T-helper 17 cell (primary cell): ENCODE measurements around the gene ADAMTS19. TPM values are rescaled to one million over a fixed set of nuclear protein-coding genes. Genes with fewer than 3 reads are reported as not detected.
"Not testable (repeated sequence)": the region's sequence is repeated elsewhere in the genome, so short reads cannot be mapped to it uniquely, and the experiment has no call there.

Experiments
- ATAC-seq: fragments of 150-1000 bp; cut with Tn5 transposase; 2 replicates; pipeline ENCODE4 v1.10.0; 2021; ENCODE audit warnings: mild to moderate bottlenecking, moderate library complexity
- DNase-seq, 3 donors: peaks; one replicate each; pipeline versions ENCODE4 v3.0.0 to v3.0.0-alpha.2; 2020 to 2021
- H3K9me3 ChIP-seq: one replicate; pipeline ENCODE4 v1.7.0; 2013; ENCODE audit warnings: low read length, mild to moderate bottlenecking; ENCODE audit not compliant: control insufficient read depth, poor library complexity, severe bottlenecking
- H3K27ac Mint-ChIP-seq: one replicate; pipeline ENCODE4 v1.8.0; 2022; ENCODE audit warnings: mild to moderate bottlenecking, moderate library complexity, mixed read lengths
- H3K27me3 Mint-ChIP-seq: one replicate; pipeline ENCODE4 v1.8.0; 2022; ENCODE audit warnings: mixed read lengths
- H3K36me3 Mint-ChIP-seq: one replicate; pipeline ENCODE4 v1.8.0; 2022; ENCODE audit warnings: low read depth, mixed read lengths
- H3K4me1 Mint-ChIP-seq: one replicate; pipeline ENCODE4 v1.8.0; 2022; ENCODE audit warnings: mild to moderate bottlenecking, mixed read lengths
- H3K4me3 Mint-ChIP-seq: one replicate; pipeline ENCODE4 v1.8.0; 2022; ENCODE audit warnings: mild to moderate bottlenecking, moderate library complexity, mixed read lengths
- total RNA-seq, 4 donors: library from RNA in 2 of 4; stranded (reverse) in 2 of 4; gene quantifications; one replicate each; pipeline ENCODE4 v1.2.3 and lab custom pipeline; 2022 to 2026

The ADAMTS19 gene
- total RNA-seq, 2 donors from 2014 or later = not detected

DNA sequence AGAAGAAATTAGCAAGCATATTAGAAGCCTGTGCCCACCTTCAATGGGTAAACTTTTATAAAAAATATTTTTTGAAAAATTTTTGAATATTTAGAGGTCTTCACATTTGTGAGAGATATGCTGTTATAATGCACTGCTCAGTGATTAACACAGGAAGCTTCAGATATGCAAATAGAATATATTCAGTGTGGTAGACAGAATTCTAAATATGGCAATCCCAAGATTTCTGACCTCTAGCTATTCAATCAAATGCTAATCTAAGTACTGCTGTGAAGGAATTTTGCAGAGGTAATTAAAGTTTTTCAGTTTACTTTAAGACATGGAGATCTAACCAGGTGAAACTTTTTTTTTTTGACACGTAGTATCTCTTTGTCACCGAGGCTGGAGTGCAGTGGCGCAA, 103.5 kb downstream of the ADAMTS19 start:
- no peaks in the 10 kb centered on the region for H3K27me3 Mint-ChIP-seq
- H3K36me3 Mint-ChIP-seq = no peaks in the 10 kb centered on the region
- no peak for ATAC-seq
- H3K9me3 ChIP-seq = no peaks in the 10 kb centered on the region
- H3K4me3 Mint-ChIP-seq = no peak overlapping the region
- H3K4me1 Mint-ChIP-seq = no peaks in the 10 kb centered on the region
- H3K27ac Mint-ChIP-seq = no peak overlapping the region
- DNase-seq = no peak

DNA sequence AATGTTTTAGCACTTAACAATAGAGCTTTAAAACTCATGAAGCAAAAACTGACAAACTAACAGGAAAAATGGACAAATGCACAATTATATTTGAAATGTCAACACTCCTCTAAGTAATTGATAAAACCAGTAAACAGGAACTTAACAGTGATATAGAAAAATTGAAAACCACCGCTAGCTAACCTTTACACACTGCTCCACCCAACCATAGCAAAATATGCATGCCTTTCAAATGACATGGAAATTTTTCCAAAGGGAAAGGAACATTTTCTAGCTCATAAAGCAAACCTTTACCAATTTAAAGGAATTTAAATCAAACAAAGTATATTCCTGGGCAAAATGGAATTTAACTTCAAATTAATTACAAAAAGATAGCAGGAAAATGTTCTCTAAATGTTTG, 109.2 kb downstream of the ADAMTS19 start:
- H3K9me3 ChIP-seq = no peaks in the 10 kb centered on the region
- H3K4me3 Mint-ChIP-seq = no peak overlapping the region
- no peaks in the 10 kb centered on the region for H3K36me3 Mint-ChIP-seq
- no peak overlapping the region for H3K27ac Mint-ChIP-seq
- no peaks in the 10 kb centered on the region for H3K4me1 Mint-ChIP-seq
- DNase-seq (no peak), ATAC-seq (no peak)
- H3K27me3 Mint-ChIP-seq = no peaks in the 10 kb centered on the region

DNA sequence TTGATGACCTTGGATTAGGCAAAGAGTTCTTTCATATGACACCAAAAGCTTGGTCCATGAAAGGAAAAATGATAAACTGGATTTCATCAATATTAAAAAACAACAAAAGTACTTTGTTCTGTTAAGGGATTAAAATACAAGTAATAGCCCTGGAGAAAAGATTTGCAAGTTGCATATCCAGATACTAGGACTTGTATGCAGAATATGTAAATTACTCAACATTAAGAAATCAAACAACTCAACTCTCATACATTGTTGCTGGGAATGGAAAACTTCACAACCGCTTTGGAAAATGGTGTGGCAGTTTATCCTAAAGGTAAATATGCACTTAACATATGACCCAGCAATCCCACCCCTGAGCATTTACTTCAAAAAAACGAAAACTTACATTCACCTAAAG, 112.0 kb downstream of the ADAMTS19 start:
- no peaks in the 10 kb centered on the region for H3K36me3 Mint-ChIP-seq
- ATAC-seq = no peak

DNA sequence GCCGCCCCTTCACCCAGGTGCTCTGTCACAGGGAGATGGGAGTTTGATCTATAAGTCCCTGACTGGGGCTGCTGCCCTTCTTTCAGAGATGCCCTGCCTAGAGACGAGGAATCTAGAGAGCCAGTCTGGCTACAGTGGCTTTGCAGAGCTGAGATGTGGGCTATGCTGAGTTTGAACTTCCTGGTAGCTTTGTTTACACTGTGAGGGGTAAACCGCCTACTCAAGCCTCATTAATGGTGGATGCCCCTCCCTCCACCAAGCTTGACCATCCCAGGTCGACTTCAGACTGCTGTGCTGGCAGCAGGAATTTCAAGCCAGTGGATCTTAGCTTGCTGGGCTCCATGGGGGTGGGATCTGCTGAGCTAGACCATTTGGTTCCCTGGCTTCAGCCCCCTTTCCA, 124.4 kb downstream of the ADAMTS19 start:
- not testable (repeated sequence) for H3K27ac Mint-ChIP-seq, H3K4me1 Mint-ChIP-seq, ATAC-seq, H3K27me3 Mint-ChIP-seq, DNase-seq, H3K9me3 ChIP-seq, H3K36me3 Mint-ChIP-seq, H3K4me3 Mint-ChIP-seq

More for the DNA sequence above, 112.0 kb downstream of the ADAMTS19 start:
- no peaks in the 10 kb centered on the region for H3K27me3 Mint-ChIP-seq
- no peaks in the 10 kb centered on the region for H3K9me3 ChIP-seq
- no peak overlapping the region for H3K4me3 Mint-ChIP-seq
- no peak for DNase-seq
- no peak overlapping the region for H3K27ac Mint-ChIP-seq
- H3K4me1 Mint-ChIP-seq = no peaks in the 10 kb centered on the region

- DNase-seq = no peak
- no peaks in the 10 kb centered on the region for H3K27me3 Mint-ChIP-seq
- H3K9me3 ChIP-seq = no peaks in the 10 kb centered on the region
- no peak overlapping the region for H3K27ac Mint-ChIP-seq
- no peak for ATAC-seq
- H3K4me3 Mint-ChIP-seq = no peak overlapping the region
- no peaks in the 10 kb centered on the region for H3K4me1 Mint-ChIP-seq
- H3K36me3 Mint-ChIP-seq = no peaks in the 10 kb centered on the region
Observed at GRCh38 chr5:129591508-129592160, 131.5 kb downstream of the ADAMTS19 start.

DNA sequence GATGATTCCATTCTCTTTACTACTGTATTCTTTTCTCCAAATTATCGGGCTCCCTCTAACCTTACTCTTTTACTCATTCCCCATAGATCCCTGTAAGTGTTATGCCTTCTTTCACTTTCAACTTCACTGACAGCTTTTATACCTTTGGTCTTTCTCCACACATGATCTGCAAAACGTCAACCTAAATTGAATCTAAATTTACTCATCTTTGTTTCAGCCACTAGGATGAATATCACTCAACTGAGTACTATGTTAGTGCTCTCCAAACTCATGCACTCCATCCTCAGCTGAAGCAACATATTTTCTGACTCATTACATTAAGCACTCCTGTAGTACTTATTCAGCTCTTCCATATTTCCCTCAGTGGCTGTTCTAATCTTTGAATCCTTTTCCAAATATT, 133.4 kb downstream of the ADAMTS19 start:
- no peaks in the 10 kb centered on the region for H3K36me3 Mint-ChIP-seq
- no peaks in the 10 kb centered on the region for H3K9me3 ChIP-seq
- H3K27me3 Mint-ChIP-seq = no peaks in the 10 kb centered on the region
- ATAC-seq (no peak), DNase-seq (no peak)
- H3K27ac Mint-ChIP-seq = no peak overlapping the region
- H3K4me1 Mint-ChIP-seq = no peaks in the 10 kb centered on the region
- H3K4me3 Mint-ChIP-seq = no peak overlapping the region

DNA sequence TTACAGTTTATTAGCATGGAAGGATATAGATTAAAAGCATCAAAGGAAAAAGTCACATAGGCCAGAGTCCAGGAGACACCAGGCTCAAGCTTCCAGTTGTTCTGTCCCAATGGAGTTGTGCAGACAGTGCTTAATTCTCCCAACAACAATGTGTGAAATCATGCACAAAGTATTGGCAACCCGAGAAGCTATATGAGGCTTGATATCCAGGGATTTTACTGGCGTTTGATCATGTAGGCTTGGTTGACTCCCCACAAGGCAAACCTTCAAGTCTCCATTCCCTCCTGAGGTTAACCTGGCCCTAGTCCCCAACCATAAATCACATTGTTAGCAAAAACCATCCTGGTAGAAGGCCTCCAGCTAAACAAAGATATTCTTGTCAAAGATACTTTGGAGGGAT, 141.5 kb downstream of the ADAMTS19 start:
- no peaks in the 10 kb centered on the region for H3K9me3 ChIP-seq
- no peak overlapping the region for H3K4me3 Mint-ChIP-seq
- DNase-seq = no peak
- ATAC-seq = no peak
- no peaks in the 10 kb centered on the region for H3K4me1 Mint-ChIP-seq
- no peaks in the 10 kb centered on the region for H3K36me3 Mint-ChIP-seq
- H3K27me3 Mint-ChIP-seq = no peaks in the 10 kb centered on the region
- no peak overlapping the region for H3K27ac Mint-ChIP-seq

DNA sequence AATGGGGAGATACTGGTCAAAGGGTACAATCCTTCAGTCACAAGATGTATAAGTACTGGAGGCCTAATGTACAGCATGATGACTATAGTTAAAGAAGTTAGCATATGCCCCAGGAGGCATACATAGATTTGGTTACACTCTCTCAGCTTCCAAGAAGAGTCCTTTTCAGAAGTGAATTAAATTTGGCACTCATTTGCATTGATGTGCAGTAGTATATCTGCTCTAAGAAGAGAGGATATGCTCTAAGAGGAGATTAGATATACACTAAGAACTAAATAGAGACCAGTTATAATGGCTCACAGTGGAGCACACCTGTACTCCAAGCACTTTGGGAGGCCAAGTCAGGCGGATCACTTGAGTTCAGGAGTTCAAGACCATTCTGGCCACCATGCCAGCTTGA, 148.3 kb downstream of the ADAMTS19 start:
- H3K4me3 Mint-ChIP-seq = no peak overlapping the region
- H3K4me1 Mint-ChIP-seq = no peaks in the 10 kb centered on the region
- no peak overlapping the region for H3K27ac Mint-ChIP-seq
- DNase-seq = no peak
- H3K36me3 Mint-ChIP-seq = no peaks in the 10 kb centered on the region
- H3K27me3 Mint-ChIP-seq = no peaks in the 10 kb centered on the region
- no peaks in the 10 kb centered on the region for H3K9me3 ChIP-seq
- no peak for ATAC-seq

DNA sequence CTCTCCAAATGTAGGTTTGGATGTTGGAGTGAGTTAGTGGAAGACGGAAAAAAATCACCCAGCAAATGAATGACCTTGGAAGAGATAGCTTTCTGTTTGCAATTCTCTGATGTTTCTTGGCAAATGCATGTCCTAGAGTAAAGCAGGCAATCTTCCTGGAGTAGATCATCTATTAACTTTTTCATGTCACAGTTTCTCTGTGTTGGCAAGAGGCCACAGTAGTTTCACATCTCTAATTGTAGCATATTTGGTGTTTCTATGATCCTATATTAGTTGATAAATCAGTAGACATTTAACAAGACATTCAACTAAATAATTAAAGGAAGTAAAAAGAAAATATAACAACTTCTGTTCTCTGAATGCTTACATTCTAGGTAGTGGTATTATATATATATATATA, 149.6 kb downstream of the ADAMTS19 start:
- ATAC-seq (no peak), DNase-seq (no peak)
- Mint-ChIP-seq H3K4me1 (no peaks in the 10 kb centered on the region), H3K36me3 (no peaks in the 10 kb centered on the region), H3K27me3 (no peaks in the 10 kb centered on the region), H3K4me3 (no peak overlapping the region), H3K27ac (no peak overlapping the region)
- H3K9me3 ChIP-seq = no peaks in the 10 kb centered on the region

DNA sequence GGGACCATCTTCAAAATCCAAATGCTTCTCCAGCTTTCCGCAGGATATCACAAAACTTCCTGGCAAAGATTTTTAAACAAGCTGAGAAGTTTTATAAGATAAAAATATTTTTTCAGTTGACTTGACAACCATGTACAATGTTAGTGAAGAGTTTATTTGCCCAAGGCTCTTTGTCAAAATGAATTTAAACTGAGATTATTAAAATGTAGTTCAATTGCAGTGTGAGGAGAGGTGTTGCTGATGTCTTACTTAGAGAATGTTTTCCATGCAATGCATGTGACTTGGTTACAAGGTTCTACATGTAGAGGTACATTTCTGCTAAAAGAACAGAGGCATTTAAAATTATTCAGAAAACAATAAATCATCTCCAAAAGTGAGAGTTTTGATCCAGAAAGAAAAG, 156.4 kb downstream of the ADAMTS19 start:
- ATAC-seq (no peak), DNase-seq (no peak)
- Mint-ChIP-seq H3K27me3 (no peaks in the 10 kb centered on the region), H3K4me3 (no peak overlapping the region), H3K36me3 (no peaks in the 10 kb centered on the region), H3K4me1 (no peaks in the 10 kb centered on the region), H3K27ac (no peak overlapping the region)
- no peaks in the 10 kb centered on the region for H3K9me3 ChIP-seq

DNA sequence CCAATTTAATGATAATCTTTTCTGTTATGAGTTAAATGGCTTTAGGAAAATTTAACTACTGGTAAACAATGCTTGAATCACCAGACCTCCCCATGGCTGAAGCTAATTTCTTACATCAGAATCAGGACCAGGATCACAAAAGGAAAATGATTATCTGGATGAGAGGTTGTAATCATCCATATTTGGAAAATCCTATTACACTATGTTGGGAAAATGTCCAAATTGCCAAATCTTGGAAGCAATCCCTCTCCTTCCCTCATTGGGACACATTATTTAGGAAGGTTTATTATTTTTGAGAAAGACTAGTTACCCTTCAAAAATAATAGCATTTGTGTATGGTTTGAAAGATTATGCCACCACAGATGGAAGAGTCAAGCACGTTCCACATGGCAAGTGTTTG, 157.1 kb downstream of the ADAMTS19 start:
- Mint-ChIP-seq H3K36me3 (no peaks in the 10 kb centered on the region), H3K27ac (no peak overlapping the region), H3K4me3 (no peak overlapping the region), H3K27me3 (no peaks in the 10 kb centered on the region), H3K4me1 (no peaks in the 10 kb centered on the region)
- ATAC-seq = no peak
- DNase-seq = no peak
- no peaks in the 10 kb centered on the region for H3K9me3 ChIP-seq

- H3K9me3 ChIP-seq = no peaks in the 10 kb centered on the region
- DNase-seq = no peak
- Mint-ChIP-seq H3K4me1 (no peaks in the 10 kb centered on the region), H3K27me3 (no peaks in the 10 kb centered on the region), H3K27ac (no peak overlapping the region), H3K4me3 (no peak overlapping the region), H3K36me3 (no peaks in the 10 kb centered on the region)
- no peak for ATAC-seq
Observed at GRCh38 chr5:129619782-129620181, 159.7 kb downstream of the ADAMTS19 start.

- H3K27ac Mint-ChIP-seq = no peak overlapping the region
- H3K27me3 Mint-ChIP-seq = no peaks in the 10 kb centered on the region
- H3K4me3 Mint-ChIP-seq = no peak overlapping the region
- no peaks in the 10 kb centered on the region for H3K4me1 Mint-ChIP-seq
- H3K9me3 ChIP-seq = no peaks in the 10 kb centered on the region
- DNase-seq (no peak), ATAC-seq (no peak)
- H3K36me3 Mint-ChIP-seq = no peaks in the 10 kb centered on the region
Observed at GRCh38 chr5:129622531-129622930, 162.4 kb downstream of the ADAMTS19 start.

DNA sequence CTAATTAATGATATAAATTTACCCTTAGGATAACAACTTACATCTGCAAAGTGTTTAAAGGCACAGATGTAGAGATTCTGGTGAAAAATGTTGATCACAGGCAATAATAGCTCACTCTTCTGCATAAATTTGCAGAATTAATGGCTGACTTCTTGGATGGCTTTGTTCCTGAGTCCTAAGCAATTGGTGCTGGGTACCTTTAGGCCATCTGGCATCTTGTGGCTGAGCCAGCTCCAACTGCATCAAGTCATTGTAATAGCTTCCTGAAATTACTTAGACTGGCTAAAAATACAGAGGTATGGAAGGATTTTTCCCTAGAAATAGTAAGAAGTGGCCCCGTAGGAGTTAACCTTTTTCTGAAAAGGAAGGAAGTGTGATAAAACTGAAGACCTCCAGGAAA, 169.5 kb downstream of the ADAMTS19 start:
- no peaks in the 10 kb centered on the region for H3K9me3 ChIP-seq
- no peak for DNase-seq
- no peaks in the 10 kb centered on the region for H3K27me3 Mint-ChIP-seq
- no peak overlapping the region for H3K4me3 Mint-ChIP-seq
- no peaks in the 10 kb centered on the region for H3K4me1 Mint-ChIP-seq
- no peaks in the 10 kb centered on the region for H3K36me3 Mint-ChIP-seq
- ATAC-seq = no peak
- H3K27ac Mint-ChIP-seq = no peak overlapping the region
